Measurements from ENCODE around the gene HOXC9.

Gene HOXC9

GRCh38 chr12:53976823-53977595, 23.0 kb upstream of the HOXC9 start:
- no peak for DNase-seq

GRCh38 chr12:53977596-53978445, 22.1 kb upstream of the HOXC9 start:
- no peak for DNase-seq

- no peak for DNase-seq
Observed at GRCh38 chr12:53978477-53979356, 21.2 kb upstream of the HOXC9 start.

GRCh38 chr12:53980104-53980801, 19.7 kb upstream of the HOXC9 start:
- DNase-seq, result no peak

- DNase-seq, result no peak
Observed at GRCh38 chr12:53980802-53981496, 19.0 kb upstream of the HOXC9 start.

GRCh38 chr12:53981634-53982565, 18.1 kb upstream of the HOXC9 start:
- DNase-seq, result no peak

GRCh38 chr12:53982648-53983567, 17.1 kb upstream of the HOXC9 start:
- no peak for DNase-seq

- no peak for DNase-seq
Observed at GRCh38 chr12:53983568-53983949, 16.4 kb upstream of the HOXC9 start.

- DNase-seq, result no peak
Observed at GRCh38 chr12:53983950-53984572, 15.9 kb upstream of the HOXC9 start.

GRCh38 chr12:53984901-53985691, 14.9 kb upstream of the HOXC9 start, which contains the start of gene HOXC10:
Gene HOXC10 (plus strand): TSS chr12:53985146. CDS start chr12:53985260, 114 bp downstream.
- peak; percentile 93 for DNase-seq

GRCh38 chr12:53985692-53985993, 14.3 kb upstream of the HOXC9 start:
- DNase-seq, result no peak

GRCh38 chr12:53985994-53986685, 13.8 kb upstream of the HOXC9 start:
- DNase-seq, result no peak

GRCh38 chr12:53986686-53987483, 13.1 kb upstream of the HOXC9 start:
- no peak for DNase-seq

- DNase-seq, result no peak
Observed at GRCh38 chr12:53987787-53988230, 12.2 kb upstream of the HOXC9 start.

- DNase-seq, result no peak
Observed at GRCh38 chr12:53988541-53989226, 11.3 kb upstream of the HOXC9 start.
